ENCODE data around the gene SSX5. TPM values are rescaled to one million over a fixed set of nuclear protein-coding genes. Genes with fewer than 3 reads are reported as not detected.
"Not testable (repeated sequence)": the region's sequence is repeated elsewhere in the genome, so short reads cannot be mapped to it uniquely, and the experiment has no call there.

SSX5 gene
- total and polyA plus RNA-seq, 2 donors (not counting 3 experiments of a cell fraction or from before 2014, with no cell fraction given) = not detected

- H3K27ac ChIP-seq (ENCODE audit: insufficient read depth, low read depth, low read length) = no peak overlapping the region
- FAIRE-seq (no peak), DNase-seq (ENCODE audit: low read depth, low spot score) (no peak)
- no TSS peak for BruUV-seq (replicated peaks)
- H2AFZ ChIP-seq (ENCODE audit: low read depth, low read length) = no peak overlapping the region
- no peak overlapping the region for H3K4me3 ChIP-seq (replicated peaks in 1 of 3; ENCODE audit: insufficient read depth in 1 of 3, low read depth in 1 of 3, low read length in 3 of 3)
- POLR2A ChIA-PET = no interaction called here
- H3K36me3 ChIP-seq (ENCODE audit: control insufficient read depth in 2 of 2, extremely low read depth in 1 of 2, insufficient read depth in 2 of 2, low read length in 2 of 2) = no peaks in the 10 kb centered on the region
- H3K79me2 ChIP-seq (ENCODE audit: control insufficient read depth, insufficient read depth, low read length) = no peaks in the 10 kb centered on the region
- intact Hi-C loops (cut with micrococcal nuclease) = no loop called here
- TF ChIP-seq POLR2A (IDR thresholded peaks at IDR 0.05; ENCODE audit: low read depth, low read length) = no peak
- no peak for TF ChIP-seq CTCF (IDR thresholded peaks at IDR 0.05; ENCODE audit: extremely low read depth in 1 of 2, insufficient read depth in 1 of 2, low read depth in 1 of 2, low read length in 2 of 2)
- no peak for TF ChIP-seq MYC (IDR thresholded peaks at IDR 0.05; ENCODE audit: low read depth, low read length)
- no peak for TF ChIP-seq JUN (IDR thresholded peaks at IDR 0.05; ENCODE audit: borderline replicate concordance, insufficient read depth, insufficient read length, low read depth)
- no peak for TF ChIP-seq GATA2 (IDR thresholded peaks at IDR 0.05; ENCODE audit: insufficient read depth, insufficient read length, low read depth, low read length)
- no peak for TF ChIP-seq POLR2AphosphoS5 (IDR thresholded peaks at IDR 0.05; ENCODE audit: insufficient read depth, low read depth, low read length)
- TF ChIP-seq MAX (IDR thresholded peaks at IDR 0.05; ENCODE audit: insufficient read depth, insufficient read length) = no peak
- no peak for TF ChIP-seq FOS (IDR thresholded peaks at IDR 0.05; ENCODE audit: borderline replicate concordance, insufficient read depth, low read length)
- TF ChIP-seq EZH2 (IDR thresholded peaks at IDR 0.05; ENCODE audit: borderline replicate concordance, low read depth, low read length, severe bottlenecking) = no peak
- CTCF ChIA-PET = no interaction called here
- H3K9me3 ChIP-seq (replicated peaks; ENCODE audit: control insufficient read depth, insufficient read depth, low read length) = no peaks in the 10 kb centered on the region
- H3K9ac ChIP-seq (replicated peaks; ENCODE audit: extremely low read depth, insufficient read depth, low read length) = no peak overlapping the region
- no peaks in the 10 kb centered on the region for H3K9me1 ChIP-seq (replicated peaks; ENCODE audit: control insufficient read depth, extremely low read depth, insufficient read depth, low read length)
- H3K4me1 ChIP-seq (ENCODE audit: control insufficient read depth, extremely low read depth, insufficient read depth, low read length) = no peaks in the 10 kb centered on the region
- H3K27me3 ChIP-seq (ENCODE audit: control insufficient read depth in 2 of 2, insufficient read depth in 2 of 2, low read length in 2 of 2) = no peaks in the 10 kb centered on the region
- dilution Hi-C loops (cut with MboI; ENCODE audit: extremely low pct_ligation_motif_present, low sequenced_read_pairs) = no loop called here
- no peak overlapping the region for H3K4me2 ChIP-seq (ENCODE audit: insufficient read depth, low read length)
- no peaks in the 10 kb centered on the region for H4K20me1 ChIP-seq (replicated peaks; ENCODE audit: control insufficient read depth, extremely low read depth, insufficient read depth, low read length)
Observed at GRCh38 chrX:48153769-48154168, 42.8 kb downstream of the SSX5 start.

DNA sequence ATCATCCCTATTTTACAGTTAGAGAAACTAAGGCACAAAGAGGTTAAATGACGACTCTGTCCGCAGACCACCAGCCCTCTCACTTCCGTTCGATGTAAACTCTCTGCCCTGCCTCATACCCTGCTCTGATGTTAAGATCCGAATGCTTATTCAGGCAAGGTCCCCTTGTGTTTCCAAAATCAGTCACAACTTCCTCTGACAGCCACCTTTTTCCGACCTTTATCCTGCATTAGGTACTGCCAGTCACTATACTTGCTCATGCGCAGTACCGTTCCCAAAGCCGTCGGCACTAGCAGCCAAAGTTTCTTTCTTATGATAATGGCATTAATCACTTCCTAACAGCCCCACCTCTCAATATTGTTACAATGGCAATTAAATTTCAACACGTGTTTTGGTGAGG is 53.9 kb downstream of the SSX5 start:
- dilution Hi-C loops (cut with MboI; ENCODE audit: extremely low pct_ligation_motif_present, low sequenced_read_pairs); H3K79me2 ChIP-seq (ENCODE audit: control insufficient read depth, insufficient read depth, low read length); H2AFZ ChIP-seq (ENCODE audit: low read depth, low read length); H3K9me3 ChIP-seq (replicated peaks; ENCODE audit: control insufficient read depth, insufficient read depth, low read length); BruUV-seq (replicated peaks); H4K20me1 ChIP-seq (replicated peaks; ENCODE audit: control insufficient read depth, extremely low read depth, insufficient read depth, low read length); POLR2A ChIA-PET; intact Hi-C loops (cut with micrococcal nuclease); H3K9me1 ChIP-seq (replicated peaks; ENCODE audit: control insufficient read depth, extremely low read depth, insufficient read depth, low read length); CTCF ChIA-PET; H3K36me3 ChIP-seq (ENCODE audit: control insufficient read depth in 2 of 2, extremely low read depth in 1 of 2, insufficient read depth in 2 of 2, low read length in 2 of 2); H3K4me3 ChIP-seq (replicated peaks in 1 of 3; ENCODE audit: insufficient read depth in 1 of 3, low read depth in 1 of 3, low read length in 3 of 3); H3K4me1 ChIP-seq (ENCODE audit: control insufficient read depth, extremely low read depth, insufficient read depth, low read length); H3K27ac ChIP-seq (ENCODE audit: insufficient read depth, low read depth, low read length); H3K27me3 ChIP-seq (ENCODE audit: control insufficient read depth in 2 of 2, insufficient read depth in 2 of 2, low read length in 2 of 2); H3K4me2 ChIP-seq (ENCODE audit: insufficient read depth, low read length); H3K9ac ChIP-seq (replicated peaks; ENCODE audit: extremely low read depth, insufficient read depth, low read length): not testable (repeated sequence)
- peak; percentile 98 for FAIRE-seq
- DNase-seq (ENCODE audit: low read depth, low spot score) = peak; percentile 16

GRCh38 chrX:48141810-48142508 is 54.6 kb downstream of the SSX5 start:
- CTCF ChIA-PET; BruUV-seq (replicated peaks); H3K4me2 ChIP-seq (ENCODE audit: insufficient read depth, low read length); H3K4me1 ChIP-seq (ENCODE audit: control insufficient read depth, extremely low read depth, insufficient read depth, low read length); H3K79me2 ChIP-seq (ENCODE audit: control insufficient read depth, insufficient read depth, low read length); H3K27me3 ChIP-seq (ENCODE audit: control insufficient read depth in 2 of 2, insufficient read depth in 2 of 2, low read length in 2 of 2); H3K36me3 ChIP-seq (ENCODE audit: control insufficient read depth in 2 of 2, extremely low read depth in 1 of 2, insufficient read depth in 2 of 2, low read length in 2 of 2); dilution Hi-C loops (cut with MboI; ENCODE audit: extremely low pct_ligation_motif_present, low sequenced_read_pairs); H3K9ac ChIP-seq (replicated peaks; ENCODE audit: extremely low read depth, insufficient read depth, low read length); POLR2A ChIA-PET; H2AFZ ChIP-seq (ENCODE audit: low read depth, low read length); intact Hi-C loops (cut with micrococcal nuclease); H3K4me3 ChIP-seq (replicated peaks in 1 of 3; ENCODE audit: insufficient read depth in 1 of 3, low read depth in 1 of 3, low read length in 3 of 3); DNase-seq (ENCODE audit: low read depth, low spot score); H3K9me1 ChIP-seq (replicated peaks; ENCODE audit: control insufficient read depth, extremely low read depth, insufficient read depth, low read length); H3K27ac ChIP-seq (ENCODE audit: insufficient read depth, low read depth, low read length); H3K9me3 ChIP-seq (replicated peaks; ENCODE audit: control insufficient read depth, insufficient read depth, low read length); H4K20me1 ChIP-seq (replicated peaks; ENCODE audit: control insufficient read depth, extremely low read depth, insufficient read depth, low read length): not testable (repeated sequence)
- peak; percentile 85 for FAIRE-seq

Measured in endothelial cell of umbilical vein (primary cell).